Measurements from ENCODE around the gene LYRM7.

GRCh38 chr5:131139321-131139720, 31.4 kb upstream of the LYRM7 start:
- TF ChIP-seq CTCF (IDR thresholded peaks at IDR 0.05) (no peak), EP300 (IDR thresholded peaks at IDR 0.05) (no peak), POLR2A (IDR thresholded peaks at IDR 0.05) (no peak), POLR2AphosphoS5 (IDR thresholded peaks at IDR 0.05) (no peak)
